ENCODE data around the gene NT5M.

GRCh38 chr17:17354560-17355349 lies 51.6 kb downstream of the NT5M start:
- TF ChIP-seq CTCF (IDR thresholded peaks at IDR 0.05) (peak; percentile 85 to 96 (median 90)), POLR2A (IDR thresholded peaks at IDR 0.05) (no peak)

Measured in heart left ventricle (tissue), 13 donors.